SK-N-SH (cell line): ENCODE data around the gene LPIN1. TPM values are rescaled to one million over a fixed set of nuclear protein-coding genes. Genes with fewer than 3 reads are reported as not detected.

ENCODE experiments used
- CTCF ChIA-PET: fragments of 300-600, 350-600 bp; formaldehyde crosslinking; extraction: SDS; loops from one replicate; lab custom pipeline; 2021; lab: Yijun Ruan, JAX
- POLR2A ChIA-PET: fragments of 350-600 bp; sonication (Branson Sonifier 250); formaldehyde crosslinking; extraction: SDS; loops from one replicate; lab custom pipeline; 2020; ENCODE audit warnings: antibody characterized with exemption, inconsistent platforms; lab: Yijun Ruan, JAX
- DNase-seq: peaks from one replicate; pipeline ENCODE4 v3.0.0; 2012
- H2AFZ ChIP-seq: fragments of 200-600 bp; sonication (generic); 2 replicates; pipeline ENCODE4 v1.8.1; 2016; ENCODE audit warnings: antibody characterized with exemption, mild to moderate bottlenecking, low read depth
- H3F3A ChIP-seq: fragments of 200-600 bp; sonication (generic); replicated peaks from 2 replicates; pipeline ENCODE3; 2016; ENCODE audit warnings: antibody characterized with exemption, mild to moderate bottlenecking; ENCODE audit not compliant: insufficient read depth
- H3K27ac ChIP-seq, 2 experiments: fragments of 200-500 bp in 1 of 2; fragments of 200-600 bp in 1 of 2; sonication (Bioruptor generic) in 1 of 2; sonication (generic), shearing (Covaris generic) in 1 of 2; 2 replicates each; pipeline versions ENCODE4 v1.5.1 to v1.6.1; 2014 to 2016; ENCODE audit warnings: low read depth in 2 of 2, inconsistent platforms in 1 of 2, low read length in 1 of 2, mild to moderate bottlenecking in 1 of 2, mixed read lengths in 1 of 2
- H3K27me3 ChIP-seq: fragments of 200-600 bp; sonication (generic), shearing (Covaris generic); 2 replicates; pipeline ENCODE4 v1.6.1; 2016; ENCODE audit warnings: mixed run types; ENCODE audit not compliant: insufficient read depth
- H3K36me3 ChIP-seq, 2 experiments: fragments of 200-500 bp in 1 of 2; fragments of 200-600 bp in 1 of 2; sonication (Bioruptor generic) in 1 of 2; sonication (generic) in 1 of 2; replicated peaks in 1 of 2; 2 replicates each; pipeline versions ENCODE3 to v1.5.1; 2014 to 2016; ENCODE audit warnings: low read length in 1 of 2, mild to moderate bottlenecking in 1 of 2; ENCODE audit not compliant: insufficient read depth in 2 of 2, control insufficient read depth in 1 of 2
- H3K4me1 ChIP-seq, 2 experiments: fragments of 200-500 bp in 1 of 2; fragments of 200-600 bp in 1 of 2; sonication (Bioruptor generic) in 1 of 2; sonication (generic), shearing (Covaris generic) in 1 of 2; 2 replicates each; pipeline versions ENCODE4 v1.5.1 to v1.6.1; 2014 to 2016; ENCODE audit warnings: low read depth in 1 of 2, low read length in 1 of 2, mixed run types in 1 of 2; ENCODE audit not compliant: insufficient read depth in 2 of 2, control insufficient read depth in 1 of 2
- H3K4me2 ChIP-seq: fragments of 200-600 bp; sonication (generic), shearing (Covaris generic); 2 replicates; pipeline ENCODE4 v1.6.1; 2017; ENCODE audit warnings: mixed run types
- H3K4me3 ChIP-seq, 2 experiments: fragments of 200-500 bp in 1 of 2; fragments of 200-600 bp in 1 of 2; sonication (Bioruptor generic) in 1 of 2; sonication (generic), shearing (Covaris generic) in 1 of 2; 2 replicates each; pipeline versions ENCODE4 v1.5.1 to v1.8.1; 2014 to 2016; ENCODE audit warnings: low read depth in 2 of 2, inconsistent platforms in 1 of 2, low read length in 1 of 2, mild to moderate bottlenecking in 1 of 2, mixed read lengths in 1 of 2, moderate library complexity in 1 of 2
- H3K79me2 ChIP-seq: fragments of 200-600 bp; sonication (generic); 2 replicates; pipeline ENCODE4 v1.8.1; 2017; ENCODE audit warnings: mild to moderate bottlenecking; ENCODE audit not compliant: insufficient read depth
- H3K9ac ChIP-seq: fragments of 200-600 bp; sonication (generic); 2 replicates; pipeline ENCODE4 v1.6.1; 2017; ENCODE audit warnings: mixed run types
- H3K9me2 ChIP-seq: fragments of 200-600 bp; sonication (generic); 2 replicates; pipeline ENCODE4 v1.6.1; 2017; ENCODE audit warnings: mixed run types
- H3K9me3 ChIP-seq: fragments of 200-600 bp; sonication (generic); 2 replicates; pipeline ENCODE4 v1.6.1; 2017; ENCODE audit warnings: mixed run types, mild to moderate bottlenecking, moderate library complexity
- H4K20me1 ChIP-seq: fragments of 200-600 bp; sonication (generic); 2 replicates; pipeline ENCODE4 v1.6.1; 2017; ENCODE audit warnings: mild to moderate bottlenecking, mixed run types; ENCODE audit not compliant: insufficient read depth
- EP300 ChIP-seq, 2 experiments: IDR thresholded peaks; 2 replicates each; pipeline versions ENCODE4 v1.4.0 to v1.6.1; 2012; ENCODE audit warnings: borderline replicate concordance in 1 of 2, low read depth in 1 of 2, low read length in 1 of 2
- GATA2 ChIP-seq: sonication (generic); formaldehyde crosslinking; IDR thresholded peaks from 2 replicates; pipeline ENCODE4 v1.5.0; 2020; ENCODE audit warnings: mild to moderate bottlenecking, missing genetic modification reagents
- POLR2AphosphoS5 ChIP-seq: IDR thresholded peaks from 2 replicates; pipeline ENCODE4 v1.6.1; 2012; ENCODE audit warnings: low read depth, low read length
- SMC3 ChIP-seq: IDR thresholded peaks from 2 replicates; pipeline ENCODE4 v1.6.1; 2012; ENCODE audit warnings: low read depth, low read length, improper control_type of control experiment
- TCF12 ChIP-seq: IDR thresholded peaks from 2 replicates; pipeline ENCODE4 v1.4.0; 2012
- TEAD4 ChIP-seq: IDR thresholded peaks from 2 replicates; pipeline ENCODE4 v1.4.0; 2012; ENCODE audit warnings: mild to moderate bottlenecking, borderline replicate concordance; ENCODE audit not compliant: insufficient read depth
- WGBS: methylation state at CpG from one replicate; pipeline ENCODE4 v1.1.6; 2017; ENCODE audit warnings: low lambda C conversion rate; 5-methylcytosine and 5-hydroxymethylcytosine counted together
- polyA plus RNA-seq, 3 experiments: library from polyadenylated mRNA; depleted of rRNA; stranded (reverse); fragments of >200 nt; gene quantifications; 2 replicates each; pipeline ENCODE4 v1.2.3, GENCODE V29; 2012
- TF ChIP-seq, protein P1 (sequence below): IDR thresholded peaks from 2 replicates; pipeline ENCODE4 v1.4.0; 2012; ENCODE audit warnings: low read depth
- TF ChIP-seq, protein P2 (sequence below): IDR thresholded peaks from 2 replicates; pipeline ENCODE4 v1.6.1; 2012; ENCODE audit warnings: mild to moderate bottlenecking, low read depth, low read length, moderate library complexity

The LPIN1 gene
- polyA plus RNA-seq, 1 of the 3 experiments (the other 2 are of a cell fraction): 22.1 TPM

GRCh38 chr2:11787991-11788390 is 41.6 kb downstream of the LPIN1 start:
- CTCF ChIA-PET: interaction anchor here (0.7 to 18.0 kb wide), 9 partner anchors 9 to 310 kb away, joined by 3 to 886 read pairs (median 4); no protein-coding TSS in a partner anchor

DNA sequence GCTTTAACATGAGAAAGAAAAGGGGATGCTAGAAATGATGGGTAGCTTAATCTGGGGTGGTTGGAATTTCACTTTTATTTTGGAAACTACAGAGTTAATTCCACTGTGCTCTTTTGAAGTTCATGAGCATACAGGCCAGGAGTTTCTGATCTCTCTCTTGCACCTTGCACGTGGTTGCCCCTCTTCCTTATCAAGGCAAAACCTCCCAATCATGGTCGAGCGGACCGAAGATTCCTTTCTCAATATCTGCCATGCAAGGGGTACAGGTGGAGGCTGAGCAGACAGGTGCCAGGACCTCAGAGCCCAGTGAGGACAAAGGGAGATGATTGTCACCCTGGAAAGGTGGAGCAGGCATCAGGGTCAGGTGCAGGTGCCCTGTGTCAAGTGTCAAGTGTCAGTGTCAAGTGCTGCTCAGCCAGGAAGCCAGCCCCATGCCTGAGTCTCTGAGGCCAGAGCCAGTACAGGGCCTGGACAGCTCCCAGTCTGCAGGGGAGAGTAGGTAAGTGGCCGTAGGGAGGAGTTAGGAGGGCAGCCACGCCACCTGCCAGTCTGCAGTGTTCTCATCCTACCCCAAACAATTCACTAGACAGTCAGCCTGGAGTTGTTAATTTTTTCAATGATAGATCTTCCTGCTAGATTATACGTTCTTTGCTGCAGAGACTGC is 42.2 kb downstream of the LPIN1 start:
- H3K9ac ChIP-seq: no peak overlapping the region
- ChIA-PET POLR2A (no interaction called here), CTCF (interaction anchor here (0.7 to 18.0 kb wide), 10 partner anchors 10 to 1218 kb away, joined by 3 to 886 read pairs (median 4); no protein-coding TSS in a partner anchor)
- no peaks in the 10 kb centered on the region for H3K9me3 ChIP-seq
- H3K4me1 ChIP-seq: peaks cover 0 to 9% of the 10 kb centered on the region in 2 experiments; a peak in 1 of 4 replicates
- H3K79me2 ChIP-seq: no peaks in the 10 kb centered on the region
- WGBS: 95% methylated on average over 7 of the region's 7 CpGs
- no peak overlapping the region for H3K4me3 ChIP-seq
- H3K36me3 ChIP-seq: peaks cover 42 to 73% of the 10 kb centered on the region in 2 experiments
- no peak overlapping the region for H3K4me2 ChIP-seq
- peak; percentile 52 for DNase-seq
- H4K20me1 ChIP-seq: no peaks in the 10 kb centered on the region
- TF ChIP-seq TCF12 (no peak), GATA2 (no peak), EP300 (IDR thresholded peaks at IDR 0.05; ENCODE audit: borderline replicate concordance in 1 of 2, low read depth in 1 of 2, low read length in 1 of 2) (no peak)
- TF ChIP-seq, protein P1, sequence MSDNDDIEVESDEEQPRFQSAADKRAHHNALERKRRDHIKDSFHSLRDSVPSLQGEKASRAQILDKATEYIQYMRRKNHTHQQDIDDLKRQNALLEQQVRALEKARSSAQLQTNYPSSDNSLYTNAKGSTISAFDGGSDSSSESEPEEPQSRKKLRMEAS: no peak
- TF ChIP-seq, protein P2, sequence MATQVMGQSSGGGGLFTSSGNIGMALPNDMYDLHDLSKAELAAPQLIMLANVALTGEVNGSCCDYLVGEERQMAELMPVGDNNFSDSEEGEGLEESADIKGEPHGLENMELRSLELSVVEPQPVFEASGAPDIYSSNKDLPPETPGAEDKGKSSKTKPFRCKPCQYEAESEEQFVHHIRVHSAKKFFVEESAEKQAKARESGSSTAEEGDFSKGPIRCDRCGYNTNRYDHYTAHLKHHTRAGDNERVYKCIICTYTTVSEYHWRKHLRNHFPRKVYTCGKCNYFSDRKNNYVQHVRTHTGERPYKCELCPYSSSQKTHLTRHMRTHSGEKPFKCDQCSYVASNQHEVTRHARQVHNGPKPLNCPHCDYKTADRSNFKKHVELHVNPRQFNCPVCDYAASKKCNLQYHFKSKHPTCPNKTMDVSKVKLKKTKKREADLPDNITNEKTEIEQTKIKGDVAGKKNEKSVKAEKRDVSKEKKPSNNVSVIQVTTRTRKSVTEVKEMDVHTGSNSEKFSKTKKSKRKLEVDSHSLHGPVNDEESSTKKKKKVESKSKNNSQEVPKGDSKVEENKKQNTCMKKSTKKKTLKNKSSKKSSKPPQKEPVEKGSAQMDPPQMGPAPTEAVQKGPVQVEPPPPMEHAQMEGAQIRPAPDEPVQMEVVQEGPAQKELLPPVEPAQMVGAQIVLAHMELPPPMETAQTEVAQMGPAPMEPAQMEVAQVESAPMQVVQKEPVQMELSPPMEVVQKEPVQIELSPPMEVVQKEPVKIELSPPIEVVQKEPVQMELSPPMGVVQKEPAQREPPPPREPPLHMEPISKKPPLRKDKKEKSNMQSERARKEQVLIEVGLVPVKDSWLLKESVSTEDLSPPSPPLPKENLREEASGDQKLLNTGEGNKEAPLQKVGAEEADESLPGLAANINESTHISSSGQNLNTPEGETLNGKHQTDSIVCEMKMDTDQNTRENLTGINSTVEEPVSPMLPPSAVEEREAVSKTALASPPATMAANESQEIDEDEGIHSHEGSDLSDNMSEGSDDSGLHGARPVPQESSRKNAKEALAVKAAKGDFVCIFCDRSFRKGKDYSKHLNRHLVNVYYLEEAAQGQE: 0 out of 2 replicates have a peak, but pooled peaks have one; percentile 11
- H3F3A ChIP-seq: no peaks in the 10 kb centered on the region
- no peak overlapping the region for H2AFZ ChIP-seq
- H3K27ac ChIP-seq: 0 out of 4 replicates have a peak overlapping the region, but pooled peaks of 1 of the 2 experiments have one; percentile 9
- H3K9me2 ChIP-seq: no peaks in the 10 kb centered on the region
- H3K27me3 ChIP-seq: no peaks in the 10 kb centered on the region

More at GRCh38 chr2:11787991-11788390, 41.6 kb downstream of the LPIN1 start:
- no peaks in the 10 kb centered on the region for H4K20me1 ChIP-seq
- H3K4me3 ChIP-seq: no peak overlapping the region
- H3K4me2 ChIP-seq: no peak overlapping the region
- no peak overlapping the region for H3K27ac ChIP-seq
- DNase-seq: no peak
- H3K9ac ChIP-seq: no peak overlapping the region
- peaks cover 39 to 73% of the 10 kb centered on the region in 2 experiments for H3K36me3 ChIP-seq
- H2AFZ ChIP-seq: no peak overlapping the region
- no peaks in the 10 kb centered on the region for H3K79me2 ChIP-seq
- H3K4me1 ChIP-seq: peaks cover 0 to 9% of the 10 kb centered on the region in 2 experiments; a peak in 1 of 4 replicates
- no peak for TF ChIP-seq SMC3
- no peak for TF ChIP-seq POLR2AphosphoS5
- TF ChIP-seq TEAD4: no peak
- TF ChIP-seq, all 33 proteins: peak for 0
- POLR2A ChIA-PET: no interaction called here
- no peaks in the 10 kb centered on the region for H3K9me2 ChIP-seq
- 97% methylated on average over 9 of the region's 9 CpGs for WGBS
- H3K9me3 ChIP-seq: no peaks in the 10 kb centered on the region
- H3K27me3 ChIP-seq: no peaks in the 10 kb centered on the region
- H3F3A ChIP-seq: no peaks in the 10 kb centered on the region
